ENCODE data around the gene BCOR. TPM values are rescaled to one million over a fixed set of nuclear protein-coding genes. Genes with fewer than 3 reads are reported as not detected.
A peak's percentile ranks its signal among the peaks of the same experiment; 100 is the strongest.

The BCOR gene
- total RNA-seq, 1 experiment from 2014 or later, result 134 TPM

DNA sequence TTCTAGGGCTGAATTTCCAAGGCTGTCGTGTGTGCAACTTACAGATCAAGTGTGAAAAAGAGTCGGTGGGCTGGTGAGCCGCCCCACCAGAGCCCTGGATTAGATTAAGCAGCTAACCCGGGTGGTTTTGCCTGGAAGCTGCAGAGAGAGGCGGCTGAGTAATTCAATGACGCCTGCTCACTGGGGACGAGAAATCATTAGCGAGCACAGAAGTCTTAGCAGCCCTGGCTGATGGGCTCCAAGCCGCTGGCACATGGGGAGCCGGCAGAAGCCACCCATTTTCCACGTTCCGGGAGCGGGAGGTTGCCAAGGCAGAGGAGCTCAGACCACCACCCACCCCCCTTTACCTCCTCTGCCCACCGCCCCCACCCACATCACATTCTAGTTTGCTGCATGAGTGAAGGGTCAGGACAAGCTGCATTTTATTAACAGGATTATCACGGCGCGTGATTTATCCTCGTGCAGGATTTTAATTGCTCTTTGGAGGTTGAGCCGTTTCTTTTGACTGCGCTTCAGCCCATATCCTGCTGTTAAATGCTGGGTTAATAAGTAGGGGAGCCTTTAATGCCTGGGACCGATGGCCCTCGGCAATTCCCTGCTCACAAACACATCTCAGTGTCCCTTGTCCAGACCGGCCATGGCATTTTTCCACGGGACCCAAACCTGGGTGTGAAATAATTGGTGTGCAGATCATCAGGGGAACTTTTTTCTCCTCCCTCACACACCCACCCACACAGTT is 19.1 kb downstream of the BCOR start:
- peaks cover 24 to 76% (median 50%) of the 10 kb centered on the region in 3 experiments for H3K36me3 Mint-ChIP-seq (ENCODE audit: insufficient read depth in 1 of 3, low read depth in 3 of 3)
- Histone ChIP-seq H3K14ac (ENCODE audit: insufficient read depth, low read length) (no peak overlapping the region; the same call in 1 of the 2 replicates), H3K27ac (ENCODE audit: insufficient read length, low read depth, low read length) (no peak overlapping the region), H3K18ac (ENCODE audit: insufficient read length, low read depth, low read length) (no peak overlapping the region), H2AK5ac (ENCODE audit: insufficient read length, low read length) (no peak overlapping the region), H4K20me1 (ENCODE audit: control insufficient read depth, insufficient read depth, insufficient read length) (no peaks in the 10 kb centered on the region), H3K4me1 (ENCODE audit: insufficient read depth, low read length) (peaks cover 20% of the 10 kb centered on the region; the same call in 1 of the 2 replicates), H3K79me1 (ENCODE audit: insufficient read depth, low read depth, low read length, poor library complexity, severe bottlenecking) (no peaks in the 10 kb centered on the region), H3K9me3 (ENCODE audit: control insufficient read depth, low read depth, low read length) (no peaks in the 10 kb centered on the region), H3K56ac (ENCODE audit: insufficient read length, low read depth, low read length) (no peak overlapping the region), H4K8ac (replicated peaks; ENCODE audit: insufficient read length, low read depth, low read length) (no peak overlapping the region), H2BK120ac (ENCODE audit: low read depth, low read length, poor library complexity, severe bottlenecking) (no peak overlapping the region), H2BK20ac (ENCODE audit: low read depth, low read length, poor library complexity, severe bottlenecking) (no peak overlapping the region), H3K79me2 (ENCODE audit: insufficient read depth, low read length) (peaks cover 11% of the 10 kb centered on the region; the same call in 1 of the 2 replicates), H3K4ac (ENCODE audit: low read depth, low read length) (no peak overlapping the region), H2AFZ (ENCODE audit: low read length) (no peak overlapping the region), H3K9ac (ENCODE audit: extremely low read depth, insufficient read length, low read length) (no peak overlapping the region), H2BK15ac (ENCODE audit: low read depth, low read length) (no peak overlapping the region), H2BK5ac (ENCODE audit: insufficient read length, low read length) (no peak overlapping the region), H3K4me2 (ENCODE audit: insufficient read depth, insufficient read length, low read length) (no peak overlapping the region), H3T11ph (ENCODE audit: low read length) (no peak overlapping the region), H4K91ac (ENCODE audit: insufficient read length, low read depth, low read length) (no peak overlapping the region), H4K5ac (ENCODE audit: insufficient read length, low read depth, low read length) (no peak overlapping the region), H2BK12ac (ENCODE audit: insufficient read length, low read depth, low read length) (no peak overlapping the region), H3K27me3 (ENCODE audit: insufficient read depth, low read length) (peaks cover 5% of the 10 kb centered on the region; the same call in 1 of the 2 replicates), H3K23ac (ENCODE audit: insufficient read length, low read depth, low read length) (no peak overlapping the region), H3K23me2 (ENCODE audit: insufficient read length, low read depth, low read length, poor library complexity, severe bottlenecking) (peaks cover 2% of the 10 kb centered on the region)
- no peak for DNase-seq
- peaks cover 8% of the 10 kb centered on the region for H3K27me3 Mint-ChIP-seq (ENCODE audit: low read depth)
- peaks cover 60 to 64% of the 10 kb centered on the region in 2 experiments for H3K9me3 Mint-ChIP-seq
- peak overlapping the region in 1 of 3 experiments; percentile 5; a peak in 2 of 7 replicates for H3K27ac Mint-ChIP-seq
- H3K4me1 Mint-ChIP-seq, result peaks cover 49 to 58% of the 10 kb centered on the region in 2 experiments
- no CpG with 5 or more reads among the region's 24 CpGs for WGBS (ENCODE audit: extremely low coverage, insufficient read length, low lambda C conversion rate)
- TF ChIP-seq, protein P1, sequence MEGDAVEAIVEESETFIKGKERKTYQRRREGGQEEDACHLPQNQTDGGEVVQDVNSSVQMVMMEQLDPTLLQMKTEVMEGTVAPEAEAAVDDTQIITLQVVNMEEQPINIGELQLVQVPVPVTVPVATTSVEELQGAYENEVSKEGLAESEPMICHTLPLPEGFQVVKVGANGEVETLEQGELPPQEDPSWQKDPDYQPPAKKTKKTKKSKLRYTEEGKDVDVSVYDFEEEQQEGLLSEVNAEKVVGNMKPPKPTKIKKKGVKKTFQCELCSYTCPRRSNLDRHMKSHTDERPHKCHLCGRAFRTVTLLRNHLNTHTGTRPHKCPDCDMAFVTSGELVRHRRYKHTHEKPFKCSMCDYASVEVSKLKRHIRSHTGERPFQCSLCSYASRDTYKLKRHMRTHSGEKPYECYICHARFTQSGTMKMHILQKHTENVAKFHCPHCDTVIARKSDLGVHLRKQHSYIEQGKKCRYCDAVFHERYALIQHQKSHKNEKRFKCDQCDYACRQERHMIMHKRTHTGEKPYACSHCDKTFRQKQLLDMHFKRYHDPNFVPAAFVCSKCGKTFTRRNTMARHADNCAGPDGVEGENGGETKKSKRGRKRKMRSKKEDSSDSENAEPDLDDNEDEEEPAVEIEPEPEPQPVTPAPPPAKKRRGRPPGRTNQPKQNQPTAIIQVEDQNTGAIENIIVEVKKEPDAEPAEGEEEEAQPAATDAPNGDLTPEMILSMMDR (conservative IDR thresholded peaks at IDR 0.05), result no peak
- H3K4me3 Mint-ChIP-seq, result no peak overlapping the region

Measured in H9 (cell line).